ENCODE results near the gene ZNF785. TPM values are rescaled to one million over a fixed set of nuclear protein-coding genes. Genes with fewer than 3 reads are reported as not detected.
"Not testable (repeated sequence)": the region's sequence is repeated elsewhere in the genome, so short reads cannot be mapped to it uniquely, and the experiment has no call there.

The ZNF785 gene
- total RNA-seq, 1 experiment from 2014 or later = 0.45 TPM

GRCh38 chr16:30603945-30604315 is 18.4 kb upstream of the ZNF785 start:
- no peak for DNase-seq (ENCODE audit: extremely low read depth, low read depth)

DNA sequence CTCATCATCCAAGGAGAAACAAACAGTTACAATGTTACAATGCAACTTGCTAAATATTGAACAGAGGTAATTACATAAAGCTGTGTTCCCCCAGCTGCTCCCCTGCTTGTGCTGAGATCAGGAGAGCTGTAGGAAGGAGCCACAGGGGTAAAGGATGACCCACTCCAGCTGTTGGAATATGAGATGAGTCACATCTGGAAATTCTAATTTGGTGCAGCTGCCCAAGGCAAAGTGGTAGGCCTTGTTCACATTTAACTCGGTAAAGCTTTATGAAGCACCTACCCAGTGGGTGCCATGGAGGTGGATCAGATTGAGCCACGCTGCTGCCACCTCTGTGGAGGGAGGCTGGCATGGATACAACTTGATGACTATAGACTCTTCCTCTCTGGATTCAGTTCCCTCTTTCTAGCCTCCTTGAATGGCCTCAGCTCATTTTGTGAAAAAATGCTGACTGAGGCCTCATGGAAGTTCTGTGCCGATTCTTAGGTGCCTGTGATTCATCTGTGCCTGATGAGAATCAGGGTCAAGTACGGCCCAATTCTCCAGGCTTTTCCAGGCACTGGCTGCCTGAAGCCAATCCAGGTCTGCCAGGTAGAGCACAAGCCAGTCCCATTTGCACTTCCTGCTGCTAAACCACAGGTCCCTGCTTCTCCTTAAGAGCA is 17.2 kb upstream of the ZNF785 start:
- DNase-seq (ENCODE audit: extremely low read depth, low read depth) = no peak

GRCh38 chr16:30601966-30602365 is 16.5 kb upstream of the ZNF785 start:
- DNase-seq (ENCODE audit: extremely low read depth, low read depth) = no peak

GRCh38 chr16:30600929-30601328 is 15.4 kb upstream of the ZNF785 start:
- no peak for DNase-seq (ENCODE audit: extremely low read depth, low read depth)

DNA sequence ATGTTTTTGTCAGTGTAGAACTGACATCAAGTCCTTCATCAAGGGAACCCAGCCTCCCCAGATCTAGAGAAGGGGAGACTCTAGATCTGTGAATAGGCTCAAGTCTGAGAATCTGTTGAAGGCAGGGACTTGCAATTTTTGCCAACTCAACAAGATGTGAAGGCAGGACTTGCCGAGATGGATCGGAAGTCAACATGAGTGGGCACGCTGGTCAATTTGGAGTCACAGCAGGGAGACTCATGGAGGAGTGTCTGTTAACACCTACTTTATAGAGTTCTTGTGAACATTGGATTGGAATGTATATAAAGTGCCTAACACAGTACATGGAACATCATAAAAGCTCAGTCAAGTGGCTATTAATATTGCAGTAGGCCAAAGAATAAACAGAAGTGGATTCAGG is 14.7 kb upstream of the ZNF785 start:
- no peak for DNase-seq (ENCODE audit: extremely low read depth, low read depth)

GRCh38 chr16:30592871-30593270 is 7.4 kb upstream of the ZNF785 start:
- no peak for DNase-seq (ENCODE audit: extremely low read depth, low read depth)

DNA sequence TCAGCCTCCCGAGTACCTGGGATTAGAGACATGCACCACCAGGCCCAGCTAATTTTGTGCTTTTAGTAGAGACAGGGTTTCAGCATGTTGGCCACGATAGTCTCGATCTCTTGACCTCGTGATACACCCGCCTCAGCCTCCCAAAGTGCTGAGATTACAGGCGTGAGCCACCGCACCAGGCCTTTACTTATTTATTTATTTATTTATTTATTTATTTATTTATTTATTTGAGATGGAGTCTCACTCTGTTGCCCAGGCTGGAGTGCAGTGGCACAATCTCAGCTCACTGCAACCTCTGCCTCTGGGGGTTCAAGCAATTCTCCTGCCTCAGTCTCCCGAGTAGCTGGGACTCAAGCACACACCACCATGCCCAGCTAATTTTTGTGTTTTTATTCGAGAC is 5.4 kb upstream of the ZNF785 start:
- DNase-seq (ENCODE audit: extremely low read depth, low read depth) = not testable (repeated sequence)

DNA sequence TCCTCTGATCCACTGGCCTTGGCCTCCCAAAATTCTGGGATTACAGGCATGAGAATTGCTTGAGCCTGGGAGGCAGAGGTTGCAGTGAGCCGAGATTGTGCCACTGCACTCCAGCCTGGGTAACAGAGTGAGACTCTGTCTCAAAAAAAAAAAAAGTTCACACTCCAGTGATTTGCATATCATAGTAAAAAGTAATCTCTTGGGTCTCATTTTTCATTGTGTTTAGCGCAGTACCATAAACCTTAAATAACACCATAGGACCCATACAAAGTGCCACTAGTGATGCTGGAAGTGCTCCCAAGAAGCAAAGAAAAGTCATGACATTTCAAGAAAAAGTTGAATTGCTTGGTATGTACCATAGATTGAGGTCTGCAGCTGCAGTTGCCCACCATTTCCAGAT is 4.1 kb upstream of the ZNF785 start:
- not testable (repeated sequence) for DNase-seq (ENCODE audit: extremely low read depth, low read depth)

DNA sequence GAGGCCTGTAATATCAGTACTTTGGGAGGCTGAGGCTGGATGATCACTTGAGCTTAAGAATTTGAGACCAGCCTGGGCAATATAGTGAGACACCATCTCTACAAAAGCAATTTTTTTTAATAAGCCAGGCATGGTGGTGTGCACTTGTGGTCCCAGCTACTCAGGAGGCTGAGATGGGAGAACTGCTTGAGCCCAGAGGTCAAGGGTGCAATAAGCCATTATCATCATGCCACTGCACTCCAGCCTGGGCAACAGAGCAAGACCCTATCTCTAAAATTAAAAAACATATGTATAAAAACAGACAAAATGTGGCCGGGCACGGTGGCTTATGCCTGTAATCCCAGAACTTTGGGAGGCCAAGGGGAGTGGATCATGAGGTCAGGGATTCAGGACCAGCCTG is 3.2 kb upstream of the ZNF785 start:
- no peak for DNase-seq (ENCODE audit: extremely low read depth, low read depth)

DNA sequence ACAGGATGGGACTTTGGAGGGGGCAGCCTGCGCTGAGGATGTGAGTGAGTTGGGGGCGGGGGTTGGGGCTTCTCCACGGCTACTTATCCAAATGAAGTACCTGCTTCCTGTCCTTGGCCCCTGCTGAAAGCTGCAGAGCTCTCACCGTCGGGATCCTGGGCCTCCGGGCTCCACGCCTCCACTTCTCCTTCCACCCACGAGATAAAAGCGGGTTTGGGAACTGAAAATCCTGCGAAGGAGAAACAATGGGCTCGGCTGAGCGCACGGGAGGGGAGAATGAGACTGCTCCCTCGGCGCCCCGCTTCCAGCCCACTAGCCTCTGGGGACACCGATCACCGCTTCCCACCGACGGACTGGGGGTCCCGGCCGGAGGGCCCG is 486 bp downstream of the ZNF785 start:
- no peak for DNase-seq (ENCODE audit: extremely low read depth, low read depth)

DNA sequence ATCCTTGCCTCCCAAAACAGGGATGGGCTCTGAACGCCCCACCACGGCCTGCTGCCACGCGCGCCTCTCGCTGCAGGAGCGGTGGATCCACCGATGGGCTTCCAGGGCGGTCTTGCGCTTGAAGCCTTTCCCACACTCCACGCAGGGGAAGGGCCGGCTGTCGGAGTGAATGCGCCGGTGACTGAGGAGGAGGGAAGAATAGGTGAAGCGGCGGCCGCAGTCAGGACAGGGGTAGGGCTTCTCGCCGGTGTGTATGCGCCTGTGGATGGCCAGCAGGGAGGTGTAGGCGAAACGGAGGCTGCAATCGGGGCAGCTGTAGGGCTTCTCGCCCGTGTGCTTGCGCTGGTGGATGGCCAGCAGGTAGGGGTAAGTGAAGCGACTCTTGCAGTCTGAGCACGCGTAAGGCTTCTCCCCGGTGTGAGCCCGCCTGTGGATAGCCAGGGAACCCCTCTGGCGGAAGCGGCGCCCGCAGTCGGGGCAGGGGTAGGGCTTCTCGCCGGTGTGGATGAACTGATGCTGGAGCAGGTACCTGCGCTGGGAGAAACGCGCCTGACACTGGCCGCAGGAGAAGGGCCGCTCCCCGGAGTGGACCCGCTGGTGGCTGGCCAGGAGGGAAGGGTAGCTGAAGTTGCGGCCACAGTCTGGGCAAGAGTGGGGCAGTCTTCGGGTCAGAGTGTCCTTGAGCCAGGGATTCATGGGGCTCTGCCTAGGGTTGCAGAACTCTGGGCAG is 2.7 kb downstream of the ZNF785 start:
- DNase-seq (ENCODE audit: extremely low read depth, low read depth) = no peak

- DNase-seq (ENCODE audit: extremely low read depth, low read depth) = no peak
These were observed 4.0 kb downstream of the ZNF785 start for GRCh38 chr16:30581457-30581856.

GRCh38 chr16:30574678-30575077 is 10.8 kb downstream of the ZNF785 start:
- no peak for DNase-seq (ENCODE audit: extremely low read depth, low read depth)

GRCh38 chr16:30571445-30572322 is 13.8 kb downstream of the ZNF785 start, which contains the start of gene ZNF688:
Gene ZNF688, minus strand, starts transcription at chr16:30571714. Its CDS starts 85 bp downstream, at chr16:30571629.
- peak; percentile 91 for DNase-seq (ENCODE audit: extremely low read depth, low read depth)

GRCh38 chr16:30570636-30571444 is 14.7 kb downstream of the ZNF785 start:
- no peak for DNase-seq (ENCODE audit: extremely low read depth, low read depth)

DNA sequence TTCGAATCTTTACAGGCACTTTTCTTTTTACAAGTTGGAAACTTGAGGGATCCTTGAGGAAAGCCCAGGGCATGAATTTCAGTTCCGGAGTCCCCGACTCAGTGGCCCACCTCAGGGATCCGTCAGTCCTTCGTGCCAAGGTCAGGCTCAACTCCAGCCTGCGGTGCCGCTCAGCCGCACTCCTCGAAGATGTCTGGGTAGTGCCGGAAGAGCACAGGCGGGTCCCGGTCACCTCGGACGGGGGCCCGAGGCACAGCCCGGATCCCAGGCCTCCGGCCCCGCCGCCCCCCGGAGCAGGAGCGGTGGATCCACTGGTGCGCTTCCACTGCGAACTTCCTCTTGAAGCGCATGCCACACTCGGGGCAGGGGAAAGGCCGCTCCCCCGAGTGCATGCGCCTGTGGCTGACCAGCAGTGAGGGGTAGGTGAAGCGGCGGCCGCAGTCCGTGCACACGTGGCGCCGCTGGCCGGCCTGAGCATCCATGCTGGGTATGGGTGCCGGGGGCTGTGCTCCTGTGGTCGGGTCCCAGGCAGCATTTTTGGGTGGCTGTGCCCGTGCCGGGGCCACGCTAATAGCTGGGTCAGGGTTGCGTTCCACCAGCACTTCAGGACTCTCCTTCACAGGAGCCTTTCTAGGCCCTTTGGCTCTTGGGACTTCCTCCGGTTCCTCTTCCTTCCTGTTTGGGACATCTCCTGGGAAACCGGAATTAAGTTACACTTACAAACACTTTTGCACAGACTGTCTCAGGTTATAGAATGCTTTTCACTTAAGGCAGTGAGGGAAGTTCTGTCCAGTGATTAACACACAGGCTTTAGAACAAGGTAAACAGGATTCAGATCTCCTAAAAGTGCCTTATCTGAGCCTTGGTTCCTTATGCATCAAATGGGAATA is 15.5 kb downstream of the ZNF785 start:
- DNase-seq (ENCODE audit: extremely low read depth, low read depth) = no peak

DNA sequence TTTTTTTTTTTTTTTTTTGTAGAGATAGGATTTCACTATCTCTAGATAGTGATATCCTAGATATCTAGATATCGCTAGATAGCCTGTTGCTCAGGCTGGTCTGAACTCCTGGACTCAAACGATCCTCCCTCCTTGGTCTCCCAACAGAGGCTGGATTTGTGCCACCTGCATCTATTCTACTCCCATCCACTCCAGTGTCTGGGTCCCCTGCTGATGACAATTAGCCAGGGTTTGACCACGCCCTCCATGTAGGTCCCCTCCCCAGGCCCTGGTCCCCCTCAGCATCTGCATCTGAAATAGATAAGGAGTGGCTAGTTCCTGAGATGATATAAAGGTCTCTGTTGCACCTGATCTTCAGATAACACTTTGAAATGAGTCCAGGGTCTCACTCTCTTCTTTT is 16.2 kb downstream of the ZNF785 start:
- no peak for DNase-seq (ENCODE audit: extremely low read depth, low read depth)

DNA sequence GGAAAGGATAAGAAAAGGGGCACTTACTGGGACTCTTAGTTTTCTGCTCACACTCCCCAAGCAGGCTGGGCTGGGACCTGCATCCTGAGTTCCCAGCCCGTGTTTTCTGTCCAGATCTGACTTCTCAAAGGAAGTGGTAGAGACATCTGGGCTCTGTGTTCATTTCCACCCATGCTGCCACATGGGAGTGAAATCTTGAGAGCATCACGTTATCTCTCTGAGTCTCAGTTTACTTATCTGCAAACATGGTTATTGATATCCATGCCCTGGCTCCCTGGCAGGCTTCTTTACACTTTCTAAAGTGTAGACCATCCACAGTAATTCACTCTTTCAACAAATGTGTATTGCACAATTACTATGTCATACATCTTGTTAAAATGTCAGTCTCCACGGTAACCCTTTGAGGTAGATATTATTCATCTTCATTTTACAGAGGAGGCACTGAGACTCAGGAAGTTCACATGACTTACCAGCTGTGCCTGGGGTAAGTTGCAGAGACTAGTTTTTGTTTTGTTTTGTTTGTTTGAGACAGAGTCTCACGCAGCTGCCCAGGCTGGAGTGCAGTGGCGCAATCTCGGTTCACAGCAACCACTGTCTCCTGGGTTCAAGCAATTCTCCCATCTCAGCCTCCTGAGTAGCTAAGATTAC is 17.4 kb downstream of the ZNF785 start:
- DNase-seq (ENCODE audit: extremely low read depth, low read depth) = peak; percentile 26
